Natural killer cell treated with Interleukin-12 subunit alpha and Interleukin-12 subunit beta and Interleukin-15 and Interleukin-18, amount 100 ng/mL, for 72 hours (primary cell): ENCODE data around the gene FSTL3. TPM values are rescaled to one million over a fixed set of nuclear protein-coding genes. Genes with fewer than 3 reads are reported as not detected.
A peak's percentile ranks its signal among the peaks of the same experiment; 100 is the strongest.
"Not testable (repeated sequence)": the region's sequence is repeated elsewhere in the genome, so short reads cannot be mapped to it uniquely, and the experiment has no call there.

ENCODE experiments used
- ATAC-seq, 2 donors: fragments of 150-1000 bp; cut with Tn5 transposase in 1 of 2; sonication (Bioruptor Pico), chemical (Tn5 transposase) in 1 of 2; 2 replicates each; pipeline ENCODE4 v1.10.0; 2021
- DNase-seq: peaks from one replicate; pipeline ENCODE4 v3.0.0; 2022; ENCODE audit warnings: low spot score
- H3K27ac Mint-ChIP-seq, 2 donors: 1 replicate in 1 of 2; 2 replicates in 1 of 2; pipeline ENCODE4 v1.8.0; 2022; ENCODE audit warnings: mixed read lengths in 2 of 2, mild to moderate bottlenecking in 1 of 2, moderate library complexity in 1 of 2
- H3K27me3 Mint-ChIP-seq, 2 donors: 1 replicate in 1 of 2; 2 replicates in 1 of 2; pipeline ENCODE4 v1.8.0; 2022; ENCODE audit warnings: mixed read lengths in 2 of 2
- H3K36me3 Mint-ChIP-seq: one replicate; pipeline ENCODE4 v1.8.0; 2022; ENCODE audit warnings: mixed read lengths
- H3K4me1 Mint-ChIP-seq, 2 donors: 1 replicate in 1 of 2; 2 replicates in 1 of 2; pipeline ENCODE4 v1.8.0; 2022; ENCODE audit warnings: low read depth in 2 of 2, mixed read lengths in 2 of 2, mild to moderate bottlenecking in 1 of 2
- H3K4me3 Mint-ChIP-seq: one replicate; pipeline ENCODE4 v1.8.0; 2022; ENCODE audit warnings: mixed read lengths
- H3K9me3 Mint-ChIP-seq: 2 replicates; pipeline ENCODE4 v1.8.0; 2022; ENCODE audit warnings: mixed read lengths
- total RNA-seq, 2 donors: library from RNA; stranded (reverse); gene quantifications; one replicate each; pipeline ENCODE4 v1.2.3, GENCODE V29; 2022

Gene FSTL3
- 1 to 10 TPM; 1.7 to 3.6 TPM for total RNA-seq

GRCh38 chr19:676339-677105, at the start of gene FSTL3:
Gene FSTL3 (plus strand): TSS chr19:676392. CDS start chr19:676424, 32 bp downstream.
- ATAC-seq (no peak), DNase-seq (no peak)
- no peaks in the 10 kb centered on the region for H3K36me3 Mint-ChIP-seq
- H3K4me1 Mint-ChIP-seq = peaks cover 0 to 5% of the 10 kb centered on the region in 2 donors
- H3K27me3 Mint-ChIP-seq = peaks cover 6 to 10% of the 10 kb centered on the region in 2 donors
- H3K9me3 Mint-ChIP-seq = no peaks in the 10 kb centered on the region
- no peak within 1 kb of the TSS for H3K4me3 Mint-ChIP-seq
- no peak within 1 kb of the TSS for H3K27ac Mint-ChIP-seq

GRCh38 chr19:626566-626965, 49.6 kb upstream of the FSTL3 start:
- not testable (repeated sequence) for ATAC-seq, H3K36me3 Mint-ChIP-seq, H3K27me3 Mint-ChIP-seq, DNase-seq, H3K9me3 Mint-ChIP-seq, H3K4me3 Mint-ChIP-seq, H3K27ac Mint-ChIP-seq
- H3K4me1 Mint-ChIP-seq = peaks cover 0 to 10% of the 10 kb centered on the region in 2 donors

- no peak for ATAC-seq
- peaks cover 0 to 10% of the 10 kb centered on the region in 2 donors for H3K4me1 Mint-ChIP-seq
- H3K27ac Mint-ChIP-seq = no peak overlapping the region
- H3K36me3 Mint-ChIP-seq = no peaks in the 10 kb centered on the region
- no peak for DNase-seq
- H3K4me3 Mint-ChIP-seq = no peak overlapping the region
- no peaks in the 10 kb centered on the region for H3K9me3 Mint-ChIP-seq
- no peaks in the 10 kb centered on the region for H3K27me3 Mint-ChIP-seq
Observed at GRCh38 chr19:628168-628567, 48.0 kb upstream of the FSTL3 start.

GRCh38 chr19:629515-629914, 46.7 kb upstream of the FSTL3 start:
- not testable (repeated sequence) for ATAC-seq, H3K27me3 Mint-ChIP-seq, DNase-seq, H3K9me3 Mint-ChIP-seq, H3K4me3 Mint-ChIP-seq, H3K36me3 Mint-ChIP-seq, H3K27ac Mint-ChIP-seq
- H3K4me1 Mint-ChIP-seq = peaks cover 9 to 18% of the 10 kb centered on the region in 2 donors

GRCh38 chr19:629961-630714, 46.1 kb upstream of the FSTL3 start:
- Mint-ChIP-seq H3K9me3 (no peaks in the 10 kb centered on the region), H3K4me1 (peaks cover 9 to 18% of the 10 kb centered on the region in 2 donors), H3K36me3 (no peaks in the 10 kb centered on the region), H3K27me3 (no peaks in the 10 kb centered on the region), H3K27ac (no peak overlapping the region), H3K4me3 (no peak overlapping the region)
- no peak for ATAC-seq
- no peak for DNase-seq

GRCh38 chr19:632579-633067, 43.6 kb upstream of the FSTL3 start:
- H3K27me3 Mint-ChIP-seq = no peaks in the 10 kb centered on the region
- peaks cover 9 to 16% of the 10 kb centered on the region in 2 donors for H3K4me1 Mint-ChIP-seq
- ATAC-seq (peak; percentile 30 to 32), DNase-seq (no peak)
- H3K36me3 Mint-ChIP-seq = no peaks in the 10 kb centered on the region
- no peaks in the 10 kb centered on the region for H3K9me3 Mint-ChIP-seq
- H3K27ac Mint-ChIP-seq = peak overlapping the region; percentile 82 to 83
- peak overlapping the region; percentile 91 for H3K4me3 Mint-ChIP-seq

- peaks cover 9 to 16% of the 10 kb centered on the region in 2 donors for H3K4me1 Mint-ChIP-seq
- H3K36me3 Mint-ChIP-seq = no peaks in the 10 kb centered on the region
- ATAC-seq (peak; percentile 97 to 98), DNase-seq (peak; percentile 98)
- peak within 1 kb of the TSS; percentile 91 for H3K4me3 Mint-ChIP-seq
- peak within 1 kb of the TSS; percentile 82 to 83 for H3K27ac Mint-ChIP-seq
- no peaks in the 10 kb centered on the region for H3K9me3 Mint-ChIP-seq
- H3K27me3 Mint-ChIP-seq = no peaks in the 10 kb centered on the region
Observed at GRCh38 chr19:633068-633785, 43.0 kb upstream of the FSTL3 start, which contains the start of gene POLRMT. Gene POLRMT (minus strand): TSS chr19:633537. CDS start chr19:633512, 25 bp downstream.

- DNase-seq = no peak
- H3K9me3 Mint-ChIP-seq = no peaks in the 10 kb centered on the region
- H3K36me3 Mint-ChIP-seq = no peaks in the 10 kb centered on the region
- peaks cover 9 to 16% of the 10 kb centered on the region in 2 donors for H3K4me1 Mint-ChIP-seq
- ATAC-seq = no peak
- H3K4me3 Mint-ChIP-seq = peak overlapping the region; percentile 91
- H3K27me3 Mint-ChIP-seq = no peaks in the 10 kb centered on the region
- peak overlapping the region; percentile 82 to 83 for H3K27ac Mint-ChIP-seq
Observed at GRCh38 chr19:633786-634639, 42.2 kb upstream of the FSTL3 start.

- no peak for DNase-seq
- Mint-ChIP-seq H3K4me3 (no peak overlapping the region), H3K27me3 (no peaks in the 10 kb centered on the region), H3K9me3 (no peaks in the 10 kb centered on the region), H3K36me3 (no peaks in the 10 kb centered on the region), H3K27ac (no peak overlapping the region), H3K4me1 (peaks cover 15 to 21% of the 10 kb centered on the region in 2 donors)
- ATAC-seq = no peak
Observed at GRCh38 chr19:634975-635652, 41.1 kb upstream of the FSTL3 start.

- ATAC-seq (no peak), DNase-seq (no peak)
- peak overlapping the region; percentile 80 for H3K4me3 Mint-ChIP-seq
- peak overlapping the region in 1 of 2 donors; percentile 60 for H3K27ac Mint-ChIP-seq
- no peaks in the 10 kb centered on the region for H3K27me3 Mint-ChIP-seq
- H3K4me1 Mint-ChIP-seq = peaks cover 10 to 12% of the 10 kb centered on the region in 2 donors
- no peaks in the 10 kb centered on the region for H3K9me3 Mint-ChIP-seq
- H3K36me3 Mint-ChIP-seq = no peaks in the 10 kb centered on the region
Observed at GRCh38 chr19:638906-639252, 37.3 kb upstream of the FSTL3 start.

- Mint-ChIP-seq H3K27me3 (no peaks in the 10 kb centered on the region), H3K4me1 (peaks cover 6 to 10% of the 10 kb centered on the region in 2 donors), H3K36me3 (no peaks in the 10 kb centered on the region), H3K9me3 (no peaks in the 10 kb centered on the region), H3K27ac (peak within 1 kb of the TSS in 1 of 2 donors; percentile 60), H3K4me3 (peak within 1 kb of the TSS; percentile 80)
- DNase-seq (peak; percentile 96), ATAC-seq (peak; percentile 97 to 98)
Observed at GRCh38 chr19:639253-640160, 36.7 kb upstream of the FSTL3 start, which contains the start of gene FGF22. Gene FGF22 (plus strand): TSS chr19:639879. CDS start chr19:639926, 47 bp downstream.
